Measurements from ENCODE around the gene LRRC8D.

The LRRC8D gene

GRCh38 chr1:89928506-89928905 lies 107.7 kb downstream of the LRRC8D start:
- Histone ChIP-seq H3K9ac (ENCODE audit: low read length) (no peak overlapping the region), H3K18ac (ENCODE audit: low read depth in 1 of 2, low read length in 2 of 2) (no peak overlapping the region), H3K79me1 (replicated peaks; ENCODE audit: low read length, poor library complexity, severe bottlenecking) (peaks cover 11% of the 10 kb centered on the region), H3K23ac (ENCODE audit: low read length in 2 of 2) (no peak overlapping the region), H2BK5ac (ENCODE audit: low read depth, low read length, poor library complexity, severe bottlenecking) (no peak overlapping the region), H4K8ac (ENCODE audit: low read length) (no peak overlapping the region), H4K91ac (ENCODE audit: low read length) (no peak overlapping the region), H2AK5ac (ENCODE audit: low read length, severe bottlenecking) (no peak overlapping the region), H3K9me3 (ENCODE audit: control insufficient read depth, low read length) (peaks cover 13% of the 10 kb centered on the region), H3K27me3 (ENCODE audit: control insufficient read depth in 1 of 2, insufficient read depth in 1 of 2, low read length in 2 of 2) (no peaks in the 10 kb centered on the region), H3K4me3 (ENCODE audit: insufficient read depth in 1 of 2, low read depth in 1 of 2, low read length in 2 of 2) (no peak overlapping the region), H3K27ac (ENCODE audit: low read length, poor library complexity, severe bottlenecking) (no peak overlapping the region), H3K14ac (ENCODE audit: low read length in 2 of 2) (no peak overlapping the region), H3K36me3 (ENCODE audit: control insufficient read depth in 1 of 2, insufficient read depth in 2 of 2, low read depth in 1 of 2, low read length in 2 of 2) (peaks cover 4 to 6% of the 10 kb centered on the region in 2 experiments), H2BK12ac (ENCODE audit: low read length in 2 of 2) (no peak overlapping the region), H3K4ac (ENCODE audit: low read depth in 1 of 2, low read length in 2 of 2) (no peak overlapping the region), H3K4me1 (ENCODE audit: control insufficient read depth, insufficient read depth, low read depth, low read length) (no peaks in the 10 kb centered on the region), H2BK120ac (ENCODE audit: low read depth, low read length) (no peak overlapping the region), H2AFZ (ENCODE audit: low read depth, low read length) (no peak overlapping the region), H3K4me2 (ENCODE audit: low read length, poor library complexity, severe bottlenecking) (no peak overlapping the region), H2BK15ac (ENCODE audit: low read depth, poor library complexity, severe bottlenecking) (no peak overlapping the region)
- 100% methylated on average over 1 of the region's 2 CpGs for WGBS
- no peak for DNase-seq

- H2BK15ac ChIP-seq (ENCODE audit: low read depth, poor library complexity, severe bottlenecking), result no peak overlapping the region
- peaks cover 4 to 15% of the 10 kb centered on the region in 2 experiments for H3K36me3 ChIP-seq (ENCODE audit: control insufficient read depth in 1 of 2, insufficient read depth in 2 of 2, low read depth in 1 of 2, low read length in 2 of 2)
These were observed 108.7 kb downstream of the LRRC8D start for GRCh38 chr1:89929467-89930063.

GRCh38 chr1:89930579-89930978 lies 109.7 kb downstream of the LRRC8D start:
- Histone ChIP-seq H3K79me1 (replicated peaks; ENCODE audit: low read length, poor library complexity, severe bottlenecking) (peaks cover 10% of the 10 kb centered on the region), H3K4me3 (ENCODE audit: insufficient read depth in 1 of 2, low read depth in 1 of 2, low read length in 2 of 2) (no peak overlapping the region), H3K27ac (ENCODE audit: low read length, poor library complexity, severe bottlenecking) (no peak overlapping the region), H3K14ac (ENCODE audit: low read length in 2 of 2) (no peak overlapping the region), H2BK15ac (ENCODE audit: low read depth, poor library complexity, severe bottlenecking) (no peak overlapping the region), H2BK5ac (ENCODE audit: low read depth, low read length, poor library complexity, severe bottlenecking) (no peak overlapping the region), H3K18ac (ENCODE audit: low read depth in 1 of 2, low read length in 2 of 2) (no peak overlapping the region), H3K36me3 (ENCODE audit: control insufficient read depth in 1 of 2, insufficient read depth in 2 of 2, low read depth in 1 of 2, low read length in 2 of 2) (peaks cover 4 to 15% of the 10 kb centered on the region in 2 experiments), H4K91ac (ENCODE audit: low read length) (no peak overlapping the region), H2BK12ac (ENCODE audit: low read length in 2 of 2) (no peak overlapping the region), H3K9ac (ENCODE audit: low read length) (no peak overlapping the region), H3K4me1 (ENCODE audit: control insufficient read depth, insufficient read depth, low read depth, low read length) (no peaks in the 10 kb centered on the region), H3K4ac (ENCODE audit: low read depth in 1 of 2, low read length in 2 of 2) (no peak overlapping the region), H3K27me3 (ENCODE audit: control insufficient read depth in 1 of 2, insufficient read depth in 1 of 2, low read length in 2 of 2) (no peaks in the 10 kb centered on the region), H2AFZ (ENCODE audit: low read depth, low read length) (no peak overlapping the region), H3K4me2 (ENCODE audit: low read length, poor library complexity, severe bottlenecking) (no peak overlapping the region), H3K23ac (ENCODE audit: low read length in 2 of 2) (no peak overlapping the region), H2AK5ac (ENCODE audit: low read length, severe bottlenecking) (no peak overlapping the region), H4K8ac (ENCODE audit: low read length) (no peak overlapping the region), H3K9me3 (ENCODE audit: control insufficient read depth, low read length) (peaks cover 4% of the 10 kb centered on the region), H2BK120ac (ENCODE audit: low read depth, low read length) (no peak overlapping the region)
- DNase-seq, result no peak
- 90% methylated on average over 1 of the region's 2 CpGs for WGBS

More at GRCh38 chr1:89929467-89930063, 108.7 kb downstream of the LRRC8D start:
- Histone ChIP-seq H3K79me1 (replicated peaks; ENCODE audit: low read length, poor library complexity, severe bottlenecking) (peaks cover 13% of the 10 kb centered on the region), H3K4me1 (ENCODE audit: control insufficient read depth, insufficient read depth, low read depth, low read length) (no peaks in the 10 kb centered on the region), H3K9ac (ENCODE audit: low read length) (no peak overlapping the region), H2BK12ac (ENCODE audit: low read length in 2 of 2) (no peak overlapping the region), H3K27ac (ENCODE audit: low read length, poor library complexity, severe bottlenecking) (no peak overlapping the region), H2BK5ac (ENCODE audit: low read depth, low read length, poor library complexity, severe bottlenecking) (no peak overlapping the region), H3K14ac (ENCODE audit: low read length in 2 of 2) (no peak overlapping the region), H3K18ac (ENCODE audit: low read depth in 1 of 2, low read length in 2 of 2) (no peak overlapping the region), H2AFZ (ENCODE audit: low read depth, low read length) (no peak overlapping the region), H2BK120ac (ENCODE audit: low read depth, low read length) (no peak overlapping the region), H3K4me3 (ENCODE audit: insufficient read depth in 1 of 2, low read depth in 1 of 2, low read length in 2 of 2) (no peak overlapping the region), H3K23ac (ENCODE audit: low read length in 2 of 2) (no peak overlapping the region), H3K9me3 (ENCODE audit: control insufficient read depth, low read length) (peaks cover 4% of the 10 kb centered on the region), H4K91ac (ENCODE audit: low read length) (no peak overlapping the region), H3K27me3 (ENCODE audit: control insufficient read depth in 1 of 2, insufficient read depth in 1 of 2, low read length in 2 of 2) (no peaks in the 10 kb centered on the region), H3K4ac (ENCODE audit: low read depth in 1 of 2, low read length in 2 of 2) (no peak overlapping the region), H4K8ac (ENCODE audit: low read length) (no peak overlapping the region), H3K4me2 (ENCODE audit: low read length, poor library complexity, severe bottlenecking) (no peak overlapping the region), H2AK5ac (ENCODE audit: low read length, severe bottlenecking) (no peak overlapping the region)
- WGBS, result 95% methylated on average over 6 of the region's 6 CpGs
- no peak for DNase-seq

GRCh38 chr1:89931964-89932363 lies 111.1 kb downstream of the LRRC8D start:
- Histone ChIP-seq H3K27ac (ENCODE audit: low read length, poor library complexity, severe bottlenecking) (no peak overlapping the region), H3K27me3 (ENCODE audit: control insufficient read depth in 1 of 2, insufficient read depth in 1 of 2, low read length in 2 of 2) (no peaks in the 10 kb centered on the region), H3K14ac (ENCODE audit: low read length in 2 of 2) (no peak overlapping the region), H2AK5ac (ENCODE audit: low read length, severe bottlenecking) (no peak overlapping the region), H2BK120ac (ENCODE audit: low read depth, low read length) (no peak overlapping the region), H3K4me1 (ENCODE audit: control insufficient read depth, insufficient read depth, low read depth, low read length) (no peaks in the 10 kb centered on the region), H4K91ac (ENCODE audit: low read length) (no peak overlapping the region), H2BK12ac (ENCODE audit: low read length in 2 of 2) (no peak overlapping the region), H3K36me3 (ENCODE audit: control insufficient read depth in 1 of 2, insufficient read depth in 2 of 2, low read depth in 1 of 2, low read length in 2 of 2) (peaks cover 4 to 15% of the 10 kb centered on the region in 2 experiments), H3K9ac (ENCODE audit: low read length) (no peak overlapping the region), H3K4me2 (ENCODE audit: low read length, poor library complexity, severe bottlenecking) (no peak overlapping the region), H4K8ac (ENCODE audit: low read length) (no peak overlapping the region), H2BK5ac (ENCODE audit: low read depth, low read length, poor library complexity, severe bottlenecking) (no peak overlapping the region), H3K18ac (ENCODE audit: low read depth in 1 of 2, low read length in 2 of 2) (no peak overlapping the region), H3K23ac (ENCODE audit: low read length in 2 of 2) (no peak overlapping the region), H3K9me3 (ENCODE audit: control insufficient read depth, low read length) (peaks cover 1% of the 10 kb centered on the region), H3K4ac (ENCODE audit: low read depth in 1 of 2, low read length in 2 of 2) (no peak overlapping the region), H2AFZ (ENCODE audit: low read depth, low read length) (no peak overlapping the region), H3K4me3 (ENCODE audit: insufficient read depth in 1 of 2, low read depth in 1 of 2, low read length in 2 of 2) (no peak overlapping the region), H3K79me1 (replicated peaks; ENCODE audit: low read length, poor library complexity, severe bottlenecking) (peaks cover 7% of the 10 kb centered on the region), H2BK15ac (ENCODE audit: low read depth, poor library complexity, severe bottlenecking) (no peak overlapping the region)
- 76% methylated on average over 4 of the region's 4 CpGs for WGBS
- DNase-seq, result no peak
